ENCODE results near the gene LTC4S.

DNA sequence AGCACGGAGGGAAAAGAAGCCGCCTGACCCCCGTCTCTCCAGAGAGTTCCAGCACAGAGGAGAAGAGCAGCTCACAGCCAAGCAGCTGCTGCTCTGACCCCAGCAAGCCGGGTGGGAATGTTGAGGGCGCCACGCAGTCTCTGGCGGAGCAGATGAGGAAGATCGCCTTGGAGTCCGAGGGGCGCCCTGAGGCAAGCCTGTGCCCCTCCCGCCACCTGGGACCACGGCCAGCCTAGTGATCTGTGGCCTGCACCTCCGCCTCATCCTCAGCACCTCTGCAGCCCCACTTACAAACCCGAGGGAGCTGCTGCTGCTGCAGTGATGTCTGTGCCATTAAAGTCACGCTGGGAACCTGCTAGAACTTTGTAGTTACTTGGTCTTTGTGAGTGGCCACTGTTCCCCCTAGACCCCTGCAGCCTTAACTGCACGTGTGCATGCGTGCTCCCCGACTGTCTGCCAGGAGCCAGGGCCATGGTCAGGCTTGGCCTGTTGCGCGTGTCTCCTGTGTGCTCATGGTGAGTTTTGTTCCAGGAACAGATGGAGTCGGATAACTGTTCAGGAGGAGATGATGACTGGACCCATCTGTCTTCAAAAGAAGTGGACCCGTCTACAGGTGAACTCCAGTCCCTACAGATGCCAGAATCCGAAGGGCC, 39.4 kb downstream of the LTC4S start:
- TF ChIP-seq, protein P1, sequence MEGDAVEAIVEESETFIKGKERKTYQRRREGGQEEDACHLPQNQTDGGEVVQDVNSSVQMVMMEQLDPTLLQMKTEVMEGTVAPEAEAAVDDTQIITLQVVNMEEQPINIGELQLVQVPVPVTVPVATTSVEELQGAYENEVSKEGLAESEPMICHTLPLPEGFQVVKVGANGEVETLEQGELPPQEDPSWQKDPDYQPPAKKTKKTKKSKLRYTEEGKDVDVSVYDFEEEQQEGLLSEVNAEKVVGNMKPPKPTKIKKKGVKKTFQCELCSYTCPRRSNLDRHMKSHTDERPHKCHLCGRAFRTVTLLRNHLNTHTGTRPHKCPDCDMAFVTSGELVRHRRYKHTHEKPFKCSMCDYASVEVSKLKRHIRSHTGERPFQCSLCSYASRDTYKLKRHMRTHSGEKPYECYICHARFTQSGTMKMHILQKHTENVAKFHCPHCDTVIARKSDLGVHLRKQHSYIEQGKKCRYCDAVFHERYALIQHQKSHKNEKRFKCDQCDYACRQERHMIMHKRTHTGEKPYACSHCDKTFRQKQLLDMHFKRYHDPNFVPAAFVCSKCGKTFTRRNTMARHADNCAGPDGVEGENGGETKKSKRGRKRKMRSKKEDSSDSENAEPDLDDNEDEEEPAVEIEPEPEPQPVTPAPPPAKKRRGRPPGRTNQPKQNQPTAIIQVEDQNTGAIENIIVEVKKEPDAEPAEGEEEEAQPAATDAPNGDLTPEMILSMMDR (IDR thresholded peaks at IDR 0.05; ENCODE audit: borderline replicate concordance, extremely low read depth, low read length, poor library complexity, severe bottlenecking), result no peak
- TF ChIP-seq EZH2 (IDR thresholded peaks at IDR 0.05; ENCODE audit: borderline replicate concordance, low read depth, low read length, severe bottlenecking), result no peak
